GM12872 (cell line): ENCODE results near the gene ANKHD1.

Experiments
- CTCF ChIP-seq: IDR thresholded peaks from 3 replicates; pipeline ENCODE4 v1.5.1; 2011; ENCODE audit warnings: low read depth, mild to moderate bottlenecking, low read length, moderate library complexity; ENCODE audit not compliant: insufficient read depth

The ANKHD1 gene

GRCh38 chr5:140570488-140570887, 168.9 kb downstream of the ANKHD1 start:
- no peak for TF ChIP-seq CTCF

- no peak for TF ChIP-seq CTCF
Measured at GRCh38 chr5:140571105-140571504, 169.5 kb downstream of the ANKHD1 start.

GRCh38 chr5:140573683-140574082, 172.1 kb downstream of the ANKHD1 start:
- no peak for TF ChIP-seq CTCF

GRCh38 chr5:140574165-140574564, 172.5 kb downstream of the ANKHD1 start:
- TF ChIP-seq CTCF, result no peak

- TF ChIP-seq CTCF, result no peak
Measured at GRCh38 chr5:140575309-140575708, 173.7 kb downstream of the ANKHD1 start.

- no peak for TF ChIP-seq CTCF
Measured at GRCh38 chr5:140576776-140577201, 175.2 kb downstream of the ANKHD1 start.

GRCh38 chr5:140587495-140587894, 185.9 kb downstream of the ANKHD1 start:
- no peak for TF ChIP-seq CTCF
